Esophagus (tissue), 2 donors: ENCODE data around the gene PDZD4. TPM values are rescaled to one million over a fixed set of nuclear protein-coding genes. Genes with fewer than 3 reads are reported as not detected.

Experiments
- H3K27ac ChIP-seq, 2 donors: one replicate each; pipeline ENCODE4 v1.5.1; 2013; ENCODE audit warnings: low read depth in 2 of 2, mild to moderate bottlenecking in 2 of 2, inconsistent platforms in 1 of 2, low read length in 1 of 2, moderate library complexity in 1 of 2
- H3K27me3 ChIP-seq, 2 donors: one replicate each; pipeline ENCODE4 v1.6.1; 2013; ENCODE audit warnings: low read length in 2 of 2, control low read depth in 1 of 2, mild to moderate bottlenecking in 1 of 2; ENCODE audit not compliant: insufficient read depth in 2 of 2, control insufficient read depth in 1 of 2
- H3K36me3 ChIP-seq, 2 donors: one replicate each; pipeline ENCODE4 v1.6.1; 2013; ENCODE audit warnings: low read length in 1 of 2; ENCODE audit not compliant: control insufficient read depth in 2 of 2, insufficient read depth in 2 of 2
- H3K4me1 ChIP-seq, 2 donors: one replicate each; pipeline ENCODE4 v1.6.1; 2013; ENCODE audit warnings: low read length in 1 of 2; ENCODE audit not compliant: control insufficient read depth in 2 of 2, insufficient read depth in 2 of 2
- H3K4me3 ChIP-seq, 2 donors: one replicate each; pipeline ENCODE4 v1.5.1; 2013; ENCODE audit warnings: low read length in 2 of 2, mild to moderate bottlenecking in 2 of 2, low read depth in 1 of 2, moderate library complexity in 1 of 2
- H3K9me3 ChIP-seq, 2 donors: one replicate each; pipeline ENCODE4 v1.6.1; 2013; ENCODE audit warnings: mild to moderate bottlenecking in 2 of 2, low read depth in 1 of 2, low read length in 1 of 2, moderate library complexity in 1 of 2; ENCODE audit not compliant: control insufficient read depth in 2 of 2, insufficient read depth in 1 of 2
- WGBS, 2 donors: extraction: QIAGEN DNeasy Blood & Tissue Kit; methylation state at CpG; one replicate each; pipeline ENCODE4 v1.1.7; 2013; 5-methylcytosine and 5-hydroxymethylcytosine counted together
- polyA plus RNA-seq, 2 donors: library from polyadenylated mRNA; stranded (reverse); fragments of 200-250 nt; gene quantifications; one replicate each; pipeline ENCODE4 v1.2.3, GENCODE V29; 2013
- donor health status: healthy with polysubstance abuse.
- donor health status: Bipolar disorder and iron deficiency.

Gene PDZD4
- polyA plus RNA-seq, 2 donors, result 2.3 to 4.0 TPM

GRCh38 chrX:153844509-153845082 lies 14.3 kb upstream of the PDZD4 start:
- 32% methylated on average over 6 of the region's 6 CpGs for WGBS, 2 donors
- Histone ChIP-seq H3K27ac (no peak overlapping the region), H3K9me3 (no peaks in the 10 kb centered on the region), H3K27me3 (no peaks in the 10 kb centered on the region), H3K36me3 (no peaks in the 10 kb centered on the region), H3K4me3 (no peak overlapping the region), H3K4me1 (no peaks in the 10 kb centered on the region)

GRCh38 chrX:153836921-153837320 lies 6.6 kb upstream of the PDZD4 start:
- WGBS, 2 donors, result 92% methylated on average over 6 of the region's 6 CpGs
- Histone ChIP-seq H3K27me3 (no peaks in the 10 kb centered on the region), H3K9me3 (peaks cover 0 to 3% of the 10 kb centered on the region in 2 donors)

GRCh38 chrX:153832728-153833127 lies 2.4 kb upstream of the PDZD4 start:
- Histone ChIP-seq H3K27me3 (peaks cover 0 to 2% of the 10 kb centered on the region in 2 donors), H3K4me1 (peaks cover 0 to 4% of the 10 kb centered on the region in 2 donors), H3K9me3 (peaks cover 0 to 16% of the 10 kb centered on the region in 2 donors), H3K36me3 (no peaks in the 10 kb centered on the region), H3K4me3 (no peak overlapping the region), H3K27ac (no peak overlapping the region)
- 79 to 90% methylated on average over 10 of the region's 10 CpGs for WGBS, 2 donors

More at GRCh38 chrX:153836921-153837320, 6.6 kb upstream of the PDZD4 start:
- H3K27ac ChIP-seq, result no peak overlapping the region
- no peaks in the 10 kb centered on the region for H3K36me3 ChIP-seq
- H3K4me3 ChIP-seq, result no peak overlapping the region
- no peaks in the 10 kb centered on the region for H3K4me1 ChIP-seq

DNA sequence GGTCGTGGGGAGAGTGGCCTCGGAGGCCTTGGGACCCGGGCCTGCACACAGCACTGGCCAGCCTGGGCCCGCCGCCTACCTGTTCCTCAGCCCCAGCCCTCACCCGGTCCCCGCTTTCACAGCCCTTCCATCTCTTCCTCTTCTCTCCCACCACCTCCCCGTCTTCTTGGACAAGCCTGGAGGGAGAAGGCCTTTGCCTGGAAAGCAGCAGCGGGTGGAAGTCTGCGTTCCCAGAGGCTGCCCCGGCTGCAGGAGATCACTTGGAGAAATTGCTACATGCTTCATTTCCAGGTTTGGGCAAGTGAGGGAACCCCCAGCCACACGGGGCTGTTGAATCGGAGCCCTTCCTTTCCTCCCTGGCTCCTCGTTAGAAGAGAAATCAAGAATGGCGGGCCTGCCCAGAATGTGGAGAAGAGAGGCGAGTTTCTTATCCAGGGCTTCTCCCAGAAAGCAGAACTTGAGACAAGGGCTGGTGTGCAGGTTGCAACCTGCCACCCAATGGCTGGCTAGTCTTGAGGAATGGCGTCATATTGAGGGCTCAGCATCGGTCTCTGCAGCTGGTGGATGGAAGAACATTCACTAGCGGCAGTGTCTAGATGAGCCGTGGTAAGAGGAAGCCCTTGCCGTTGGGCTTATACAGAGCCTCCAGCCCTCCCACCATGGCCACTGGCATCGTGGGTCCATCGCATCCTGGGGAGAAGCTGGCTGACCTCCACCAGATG lies 1.2 kb upstream of the PDZD4 start:
- H3K4me1 ChIP-seq, result peaks cover 0 to 4% of the 10 kb centered on the region in 2 donors
- no peaks in the 10 kb centered on the region for H3K36me3 ChIP-seq
- peaks cover 0 to 16% of the 10 kb centered on the region in 2 donors for H3K9me3 ChIP-seq
- no peak overlapping the region for H3K27ac ChIP-seq
- WGBS, 2 donors, result 61 to 66% methylated on average over 16 to 21 of the region's 23 CpGs
- H3K4me3 ChIP-seq, result no peak overlapping the region
- peaks cover 0 to 2% of the 10 kb centered on the region in 2 donors for H3K27me3 ChIP-seq

DNA sequence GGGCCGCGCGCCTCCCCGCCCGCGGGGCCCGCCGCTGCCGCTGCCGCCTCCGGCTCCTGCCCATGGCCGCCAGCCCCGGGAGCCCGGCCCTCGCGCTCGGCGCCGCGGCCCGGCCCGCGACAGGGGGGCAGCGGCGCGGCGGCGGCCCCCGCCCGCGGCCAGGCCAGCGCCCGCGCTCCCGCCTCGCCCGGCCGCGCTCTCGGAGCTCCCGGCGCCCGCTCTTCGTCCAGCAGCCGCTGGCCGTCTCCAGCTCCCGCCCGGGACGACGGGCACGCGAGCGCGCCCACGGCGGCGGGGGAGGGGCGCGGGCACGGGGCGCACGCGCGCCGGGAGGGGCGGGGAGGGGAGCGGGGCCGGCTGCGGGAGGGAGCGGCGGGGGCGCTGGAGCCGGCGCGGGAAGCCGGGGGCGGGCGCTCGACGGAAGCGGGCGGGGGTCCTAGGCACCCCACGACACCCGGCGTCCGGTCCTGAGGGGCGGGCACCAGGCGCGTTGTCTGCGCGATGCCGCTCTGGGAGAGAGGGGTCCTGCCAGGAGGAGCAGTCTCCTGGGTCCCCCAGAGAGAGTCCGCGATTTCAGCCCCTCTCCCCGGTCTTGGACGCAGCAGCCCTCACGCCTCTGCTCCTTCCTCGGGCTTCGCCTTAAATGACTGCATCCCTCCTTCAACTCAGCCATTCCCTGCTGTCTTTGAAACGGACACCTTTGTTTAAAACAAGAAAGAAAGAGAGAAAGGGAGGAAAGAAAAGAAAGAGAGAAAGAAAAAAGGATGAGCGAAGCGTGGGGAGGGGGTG lies 490 bp upstream of the PDZD4 start:
- Histone ChIP-seq H3K9me3 (peaks cover 0 to 16% of the 10 kb centered on the region in 2 donors), H3K36me3 (no peaks in the 10 kb centered on the region), H3K27me3 (peaks cover 0 to 2% of the 10 kb centered on the region in 2 donors), H3K27ac (no peak overlapping the region), H3K4me3 (peak overlapping the region in 1 of 2 donors; percentile 23), H3K4me1 (peaks cover 0 to 4% of the 10 kb centered on the region in 2 donors)
- WGBS, 2 donors, result 3 to 22% methylated on average over 19 to 97 of the region's 102 CpGs

- Histone ChIP-seq H3K36me3 (no peaks in the 10 kb centered on the region), H3K27ac (no peak overlapping the region), H3K4me1 (peaks cover 0 to 4% of the 10 kb centered on the region in 2 donors), H3K4me3 (peak overlapping the region; percentile 4 to 26), H3K27me3 (peaks cover 0 to 2% of the 10 kb centered on the region in 2 donors), H3K9me3 (peaks cover 0 to 16% of the 10 kb centered on the region in 2 donors)
- 1 to 32% methylated on average over 15 to 27 of the region's 27 CpGs for WGBS, 2 donors
Observed at GRCh38 chrX:153829549-153829798, 870 bp downstream of the PDZD4 start.

- peak overlapping the region in 1 of 2 donors; percentile 4 for H3K4me3 ChIP-seq
- peaks cover 0 to 4% of the 10 kb centered on the region in 2 donors for H3K4me1 ChIP-seq
- no peaks in the 10 kb centered on the region for H3K36me3 ChIP-seq
- 11 to 24% methylated on average over 29 to 50 of the region's 50 CpGs for WGBS, 2 donors
- peaks cover 0 to 2% of the 10 kb centered on the region in 2 donors for H3K27me3 ChIP-seq
- H3K9me3 ChIP-seq, result peaks cover 0 to 16% of the 10 kb centered on the region in 2 donors
- peak overlapping the region in 1 of 2 donors; percentile 5 for H3K27ac ChIP-seq
Observed at GRCh38 chrX:153828723-153829548, 1.4 kb downstream of the PDZD4 start.

DNA sequence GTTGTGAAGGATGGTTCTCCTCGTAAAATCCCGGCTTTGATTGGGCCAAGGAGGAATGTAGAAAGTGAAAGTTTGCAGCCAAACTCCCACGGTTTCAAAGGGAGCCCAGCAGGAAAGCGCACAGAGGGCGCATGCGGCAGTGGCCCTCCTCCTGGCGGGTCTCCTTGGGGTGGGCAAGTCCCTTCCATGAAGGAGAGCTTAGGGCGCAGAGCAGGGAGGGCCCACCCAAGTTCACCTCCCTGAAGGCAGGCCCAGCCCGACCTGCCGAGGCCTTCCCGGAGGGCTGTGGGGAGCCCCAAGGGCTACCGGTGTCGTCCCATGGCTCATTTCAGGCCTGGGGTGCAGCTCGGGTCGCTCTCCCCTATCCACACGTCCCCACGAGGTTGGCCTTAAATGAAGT lies 2.0 kb downstream of the PDZD4 start:
- Histone ChIP-seq H3K4me3 (no peak overlapping the region), H3K9me3 (peaks cover 0 to 16% of the 10 kb centered on the region in 2 donors), H3K4me1 (peaks cover 0 to 4% of the 10 kb centered on the region in 2 donors), H3K27me3 (peaks cover 0 to 2% of the 10 kb centered on the region in 2 donors), H3K27ac (no peak overlapping the region), H3K36me3 (no peaks in the 10 kb centered on the region)
- WGBS, 2 donors, result 50 to 61% methylated on average over 17 of the region's 17 CpGs

DNA sequence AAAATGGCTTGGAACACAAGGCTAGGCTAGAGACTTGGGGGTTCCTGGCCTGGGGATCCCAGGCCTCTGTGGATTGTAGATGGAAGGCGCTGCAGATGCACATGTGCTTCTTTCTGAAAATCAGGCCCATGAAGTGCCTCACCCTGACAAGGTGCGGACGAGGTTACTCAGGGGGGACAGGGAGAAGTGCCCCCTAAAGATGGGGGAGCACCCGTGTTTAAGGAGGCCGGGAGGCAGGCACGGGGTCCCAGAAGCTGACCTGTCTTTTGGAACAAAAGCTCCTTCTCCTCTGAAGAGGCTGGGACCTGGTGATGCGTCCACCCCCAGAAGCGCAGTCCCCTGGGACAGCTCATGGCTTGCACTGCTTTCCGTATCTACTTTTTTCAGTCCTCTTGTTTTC lies 2.4 kb downstream of the PDZD4 start:
- H3K27ac ChIP-seq, result no peak overlapping the region
- H3K4me1 ChIP-seq, result peaks cover 0 to 4% of the 10 kb centered on the region in 2 donors
- H3K36me3 ChIP-seq, result no peaks in the 10 kb centered on the region
- H3K27me3 ChIP-seq, result peaks cover 0 to 2% of the 10 kb centered on the region in 2 donors
- 78 to 93% methylated on average over 9 of the region's 9 CpGs for WGBS, 2 donors
- H3K4me3 ChIP-seq, result no peak overlapping the region
- H3K9me3 ChIP-seq, result peaks cover 0 to 15% of the 10 kb centered on the region in 2 donors
